BLaER1 treated with 17β-estradiol and CSF1 and Interleukin-3, amounts not matched to agents 10 nM and 100 nM (cell line): Measurements from ENCODE around the gene SRRD.
"Not testable (repeated sequence)": the region's sequence is repeated elsewhere in the genome, so short reads cannot be mapped to it uniquely, and the experiment has no call there.

ENCODE experiments used
- H3K27ac ChIP-seq, 11 experiments: shearing (Covaris generic); formaldehyde crosslinking; 2 replicates each; pipeline ENCODE4 v1.8.1; 2022
- H3K27me3 ChIP-seq, 11 experiments: shearing (Covaris generic); formaldehyde crosslinking; 2 replicates each; pipeline ENCODE4 v1.8.1; 2022
- H3K36me3 ChIP-seq, 11 experiments: shearing (Covaris generic); formaldehyde crosslinking; 2 replicates each; pipeline ENCODE4 v1.8.1; 2022
- H3K4me1 ChIP-seq, 10 experiments: shearing (Covaris generic); formaldehyde crosslinking; 2 replicates each; pipeline ENCODE4 v1.8.1; 2022
- H3K4me2 ChIP-seq, 11 experiments: shearing (Covaris generic); formaldehyde crosslinking; 2 replicates each; pipeline ENCODE4 v1.8.1; 2022
- H3K4me3 ChIP-seq, 10 experiments: shearing (Covaris generic); formaldehyde crosslinking; 2 replicates each; pipeline ENCODE4 v1.8.1; 2022
- H3K9ac ChIP-seq, 11 experiments: shearing (Covaris generic); formaldehyde crosslinking; 2 replicates each; pipeline ENCODE4 v1.8.1; 2022
- H3K9me3 ChIP-seq, 11 experiments: shearing (Covaris generic); formaldehyde crosslinking; replicated peaks in 1 of 11; 2 replicates each; pipeline ENCODE4 v1.8.1; 2022
- H4K20me1 ChIP-seq, 11 experiments: shearing (Covaris generic); formaldehyde crosslinking; 2 replicates each; pipeline ENCODE4 v1.8.1; 2022
- Cebpa-rat ChIP-seq, 11 experiments: shearing (Covaris generic); IDR thresholded peaks; 2 replicates each; pipeline ENCODE4 v1.8.1; 2022

Gene SRRD

DNA sequence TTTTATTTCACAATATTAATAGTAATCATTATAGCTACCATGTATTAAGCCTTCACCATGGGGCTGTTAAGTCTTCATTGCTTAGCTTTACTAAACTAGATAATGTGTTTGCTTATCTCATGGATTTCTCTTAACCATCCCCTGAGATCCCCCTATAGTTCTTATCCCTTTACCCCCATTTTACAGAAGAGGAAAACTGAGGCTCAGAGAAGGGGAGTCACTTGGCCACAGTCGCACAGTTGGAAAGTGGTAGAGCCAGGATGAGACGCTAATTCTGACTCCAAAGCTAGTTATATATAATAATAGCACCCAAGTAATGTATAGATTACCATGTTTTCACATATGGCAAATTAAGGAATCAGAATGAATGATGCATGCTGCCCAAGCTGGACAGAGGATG, 38.3 kb downstream of the SRRD start:
- Histone ChIP-seq H3K27me3 (no peaks in the 10 kb centered on the region), H4K20me1 (no peaks in the 10 kb centered on the region), H3K9ac (no peak overlapping the region), H3K4me3 (no peak overlapping the region), H3K4me1 (peaks cover 0 to 4% (median under 1%) of the 10 kb centered on the region in 10 experiments; a peak in 10 of 20 replicates), H3K36me3 (peaks cover 33 to 60% (median 50%) of the 10 kb centered on the region in 11 experiments), H3K9me3 (no peaks in the 10 kb centered on the region), H3K27ac (no peak overlapping the region), H3K4me2 (no peak overlapping the region)
- no peak for TF ChIP-seq Cebpa-rat (IDR thresholded peaks at IDR 0.05)

DNA sequence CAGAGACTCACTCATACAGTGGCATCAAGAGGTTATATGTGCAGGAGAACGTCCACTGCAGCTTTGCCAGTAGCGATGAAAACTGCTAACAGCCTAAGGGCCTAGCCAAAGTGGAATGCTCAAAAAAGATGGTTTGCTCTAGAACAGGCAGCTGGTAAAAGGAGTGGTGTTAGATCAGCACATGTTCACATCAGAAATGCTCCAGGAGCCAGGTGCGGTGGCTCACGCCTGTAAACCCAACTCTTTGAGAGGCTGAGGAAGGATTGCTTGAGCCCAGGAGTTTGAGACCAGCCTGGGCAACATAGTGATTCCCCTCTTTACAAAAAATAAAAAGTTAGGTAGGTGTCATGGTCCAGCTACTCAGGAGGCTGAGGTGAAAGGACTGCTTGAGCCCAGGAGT, 38.9 kb downstream of the SRRD start:
- Histone ChIP-seq H3K27me3 (no peaks in the 10 kb centered on the region), H3K27ac (no peak overlapping the region), H3K4me1 (peaks cover 0 to 10% (median 6%) of the 10 kb centered on the region in 10 experiments; a peak in 13 of 20 replicates), H3K4me3 (no peak overlapping the region), H4K20me1 (no peaks in the 10 kb centered on the region), H3K36me3 (peaks cover 38 to 65% (median 56%) of the 10 kb centered on the region in 11 experiments), H3K9me3 (no peaks in the 10 kb centered on the region), H3K9ac (no peak overlapping the region), H3K4me2 (no peak overlapping the region)
- TF ChIP-seq Cebpa-rat (IDR thresholded peaks at IDR 0.05), result no peak

- H3K4me2 ChIP-seq, result no peak overlapping the region
- no peaks in the 10 kb centered on the region for H3K27me3 ChIP-seq
- no peak overlapping the region for H3K9ac ChIP-seq
- no peak overlapping the region for H3K4me3 ChIP-seq
- peaks cover 0 to 24% (median 16%) of the 10 kb centered on the region in 10 experiments; a peak in 16 of 20 replicates for H3K4me1 ChIP-seq
- H3K36me3 ChIP-seq, result peaks cover 57 to 88% (median 77%) of the 10 kb centered on the region in 11 experiments
- H3K27ac ChIP-seq, result no peak overlapping the region
- no peaks in the 10 kb centered on the region for H4K20me1 ChIP-seq
- no peaks in the 10 kb centered on the region for H3K9me3 ChIP-seq
- no peak for TF ChIP-seq Cebpa-rat (IDR thresholded peaks at IDR 0.05)
Observed at GRCh38 chr22:26524870-26525269, 41.2 kb downstream of the SRRD start.

GRCh38 chr22:26525946-26526564, 42.4 kb downstream of the SRRD start:
- Histone ChIP-seq H3K9ac (0 out of 22 replicates have a peak overlapping the region, but pooled peaks of 1 of the 11 experiments have one; percentile 2), H3K4me1 (peaks cover 0 to 24% (median 16%) of the 10 kb centered on the region in 10 experiments; a peak in 16 of 20 replicates), H3K27me3 (no peaks in the 10 kb centered on the region), H4K20me1 (no peaks in the 10 kb centered on the region), H3K36me3 (peaks cover 69 to 99% (median 89%) of the 10 kb centered on the region in 11 experiments), H3K9me3 (no peaks in the 10 kb centered on the region), H3K4me2 (no peak overlapping the region), H3K4me3 (no peak overlapping the region), H3K27ac (no peak overlapping the region)
- no peak for TF ChIP-seq Cebpa-rat (IDR thresholded peaks at IDR 0.05)

DNA sequence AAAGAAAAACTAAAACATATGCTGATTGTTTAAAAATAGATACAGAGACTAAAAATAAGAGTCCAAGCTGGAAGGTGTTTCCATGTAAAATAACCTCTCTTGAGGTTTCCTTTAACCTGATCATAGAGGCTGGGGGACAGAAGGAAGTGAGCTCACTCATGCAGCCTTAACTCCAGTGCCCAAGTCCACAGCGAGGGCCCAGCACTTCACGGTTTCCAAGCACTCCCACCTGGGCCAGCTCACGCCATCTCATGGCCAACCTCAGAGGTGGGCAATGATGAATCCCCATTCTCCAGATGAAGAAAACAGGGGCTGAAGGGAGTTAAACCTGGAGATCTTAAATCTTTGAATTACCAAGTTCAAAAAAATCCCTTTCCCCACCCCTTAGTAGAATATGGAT, 43.5 kb downstream of the SRRD start:
- Histone ChIP-seq H3K4me2 (peak overlapping the region in 7 of 11 experiments; percentile 14 to 50 (median 43); a peak in 9 of 22 replicates), H3K4me3 (no peak overlapping the region), H3K9ac (peak overlapping the region in 1 of 11 experiments; percentile 2; a peak in 2 of 22 replicates), H3K9me3 (no peaks in the 10 kb centered on the region), H4K20me1 (no peaks in the 10 kb centered on the region), H3K36me3 (peaks cover 80 to 100% (median 96%) of the 10 kb centered on the region in 11 experiments), H3K27ac (peak overlapping the region in 1 of 11 experiments; percentile 3; a peak in 1 of 22 replicates), H3K27me3 (no peaks in the 10 kb centered on the region), H3K4me1 (peaks cover 0 to 24% (median 16%) of the 10 kb centered on the region in 10 experiments; a peak in 16 of 20 replicates)
- TF ChIP-seq Cebpa-rat (IDR thresholded peaks at IDR 0.05), result no peak

GRCh38 chr22:26527574-26528465, 44.1 kb downstream of the SRRD start:
- no peak for TF ChIP-seq Cebpa-rat (IDR thresholded peaks at IDR 0.05)
- Histone ChIP-seq H3K4me2 (peak overlapping the region in 7 of 11 experiments; percentile 14 to 50 (median 43); a peak in 12 of 22 replicates), H3K9me3 (no peaks in the 10 kb centered on the region), H3K36me3 (peaks cover 87 to 100% (median 97%) of the 10 kb centered on the region in 11 experiments), H3K9ac (peak overlapping the region in 1 of 11 experiments; percentile 0; a peak in 1 of 22 replicates), H3K27me3 (no peaks in the 10 kb centered on the region), H3K4me3 (no peak overlapping the region), H3K27ac (no peak overlapping the region; a peak in 1 of 22 replicates), H3K4me1 (peaks cover 0 to 24% (median 16%) of the 10 kb centered on the region in 10 experiments; a peak in 16 of 20 replicates), H4K20me1 (no peaks in the 10 kb centered on the region)

- not testable (repeated sequence) for H3K27me3 ChIP-seq, H3K9me3 ChIP-seq, H3K4me3 ChIP-seq, H3K9ac ChIP-seq, H4K20me1 ChIP-seq, H3K27ac ChIP-seq
- peaks cover 90 to 100% (median 98%) of the 10 kb centered on the region in 11 experiments for H3K36me3 ChIP-seq
- peak overlapping the region in 4 of 11 experiments; percentile 43 to 50 (median 46); a peak in 3 of 22 replicates for H3K4me2 ChIP-seq
- H3K4me1 ChIP-seq, result peaks cover 0 to 24% (median 16%) of the 10 kb centered on the region in 10 experiments; a peak in 16 of 20 replicates
Observed at GRCh38 chr22:26528518-26528917, 44.8 kb downstream of the SRRD start.

- Histone ChIP-seq H4K20me1 (no peaks in the 10 kb centered on the region), H3K36me3 (peaks cover 88 to 100% (median 92%) of the 10 kb centered on the region in 11 experiments)
Observed at GRCh38 chr22:26529345-26529744, 45.7 kb downstream of the SRRD start.

More at GRCh38 chr22:26529345-26529744, 45.7 kb downstream of the SRRD start:
- Histone ChIP-seq H3K4me2 (no peak overlapping the region), H3K27ac (peak overlapping the region in 3 of 11 experiments; percentile 5 to 25 (median 13); a peak in 1 of 22 replicates), H3K9ac (no peak overlapping the region), H3K27me3 (no peaks in the 10 kb centered on the region), H3K4me1 (peaks cover 3 to 30% (median 24%) of the 10 kb centered on the region in 10 experiments), H3K9me3 (no peaks in the 10 kb centered on the region), H3K4me3 (no peak overlapping the region)
- TF ChIP-seq Cebpa-rat (IDR thresholded peaks at IDR 0.05), result peak in 2 of 11 experiments; percentile 14 to 56; a peak in 2 of 22 replicates
